GM13977 (cell line): ENCODE measurements around the gene INKA1.

Source experiments
- DNase-seq: peaks from one replicate; pipeline ENCODE4 v3.0.0; 2012; ENCODE audit warnings: low spot score
- in situ Hi-C: fragments of 300-500 bp; cut with MboI; formaldehyde crosslinking; loops from one replicate; pipeline ENCODE4 v1.12.0; 2022; ENCODE audit warnings: low sequenced_read_pairs, low pct_unique_long_range_greater_than_20kb, mixed read lengths, inconsistent platforms; ENCODE audit not compliant: unreplicated experiment
- TF ChIP-seq, protein P1 (sequence below): IDR thresholded peaks from 2 replicates; pipeline ENCODE4 v1.5.1; 2012; ENCODE audit warnings: mild to moderate bottlenecking, control low read depth; ENCODE audit not compliant: insufficient read depth; ENCODE audit errors: extremely low read depth, missing control alignments

INKA1 gene

DNA sequence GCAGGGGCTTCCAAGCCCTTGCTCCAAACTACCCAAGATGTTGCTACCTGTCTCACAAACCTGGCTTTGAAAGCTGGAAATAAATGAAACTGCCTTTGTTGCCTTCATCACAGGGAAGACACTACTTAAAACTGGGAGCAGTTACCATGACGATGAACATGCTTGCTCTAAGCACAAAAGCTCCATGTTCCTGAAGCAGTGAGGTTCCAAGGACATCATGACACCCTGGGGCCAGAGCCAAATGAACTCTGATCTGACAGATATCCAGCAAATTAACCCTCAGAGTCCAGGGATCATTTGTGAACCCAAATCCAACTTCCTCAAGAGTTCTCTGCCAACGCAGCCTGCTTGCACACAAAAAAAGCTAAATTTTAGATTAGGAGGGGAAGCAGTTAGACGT, 42.6 kb downstream of the INKA1 start:
- TF ChIP-seq, protein P1, sequence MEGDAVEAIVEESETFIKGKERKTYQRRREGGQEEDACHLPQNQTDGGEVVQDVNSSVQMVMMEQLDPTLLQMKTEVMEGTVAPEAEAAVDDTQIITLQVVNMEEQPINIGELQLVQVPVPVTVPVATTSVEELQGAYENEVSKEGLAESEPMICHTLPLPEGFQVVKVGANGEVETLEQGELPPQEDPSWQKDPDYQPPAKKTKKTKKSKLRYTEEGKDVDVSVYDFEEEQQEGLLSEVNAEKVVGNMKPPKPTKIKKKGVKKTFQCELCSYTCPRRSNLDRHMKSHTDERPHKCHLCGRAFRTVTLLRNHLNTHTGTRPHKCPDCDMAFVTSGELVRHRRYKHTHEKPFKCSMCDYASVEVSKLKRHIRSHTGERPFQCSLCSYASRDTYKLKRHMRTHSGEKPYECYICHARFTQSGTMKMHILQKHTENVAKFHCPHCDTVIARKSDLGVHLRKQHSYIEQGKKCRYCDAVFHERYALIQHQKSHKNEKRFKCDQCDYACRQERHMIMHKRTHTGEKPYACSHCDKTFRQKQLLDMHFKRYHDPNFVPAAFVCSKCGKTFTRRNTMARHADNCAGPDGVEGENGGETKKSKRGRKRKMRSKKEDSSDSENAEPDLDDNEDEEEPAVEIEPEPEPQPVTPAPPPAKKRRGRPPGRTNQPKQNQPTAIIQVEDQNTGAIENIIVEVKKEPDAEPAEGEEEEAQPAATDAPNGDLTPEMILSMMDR = no peak
- in situ Hi-C loops = no loop called here
- no peak for DNase-seq
